ENCODE results near the gene LIPC.

LIPC gene

GRCh38 chr15:58431221-58432149 lies at the start of gene LIPC:
Gene LIPC (plus strand): TSS chr15:58431991. CDS start chr15:58432033, 42 bp downstream.
- Mint-ChIP-seq H3K9me3 (no peaks in the 10 kb centered on the region), H3K27ac (no peak within 1 kb of the TSS), H3K4me1 (no peaks in the 10 kb centered on the region), H3K4me3 (no peak within 1 kb of the TSS), H3K36me3 (no peaks in the 10 kb centered on the region)
- no peak for ATAC-seq
- no peak for DNase-seq (ENCODE audit: low spot score in 2 of 2)

GRCh38 chr15:58383876-58384275 lies 47.9 kb upstream of the LIPC start:
- H3K4me1 Mint-ChIP-seq: peaks cover 15% of the 10 kb centered on the region
- ATAC-seq (peak; percentile 95), DNase-seq (ENCODE audit: low spot score in 2 of 2) (peak in 1 of 2 donors; percentile 63)
- peaks cover 2% of the 10 kb centered on the region for H3K9me3 Mint-ChIP-seq
- H3K27ac Mint-ChIP-seq: peak overlapping the region; percentile 72
- no peak overlapping the region for H3K4me3 Mint-ChIP-seq
- peaks cover 6% of the 10 kb centered on the region for H3K36me3 Mint-ChIP-seq

- no peak for DNase-seq (ENCODE audit: low spot score in 2 of 2)
- Mint-ChIP-seq H3K27ac (no peak overlapping the region), H3K9me3 (peaks cover 2% of the 10 kb centered on the region), H3K4me1 (peaks cover 15% of the 10 kb centered on the region), H3K36me3 (peaks cover 6% of the 10 kb centered on the region), H3K4me3 (no peak overlapping the region)
- no peak for ATAC-seq
Observed at GRCh38 chr15:58384667-58385066, 47.1 kb upstream of the LIPC start.

GRCh38 chr15:58386081-58386480 lies 45.7 kb upstream of the LIPC start:
- DNase-seq (ENCODE audit: low spot score in 2 of 2) (no peak), ATAC-seq (no peak)
- no peak overlapping the region for H3K27ac Mint-ChIP-seq
- H3K9me3 Mint-ChIP-seq: peaks cover 2% of the 10 kb centered on the region
- peaks cover 15% of the 10 kb centered on the region for H3K4me1 Mint-ChIP-seq
- H3K4me3 Mint-ChIP-seq: no peak overlapping the region
- peaks cover 6% of the 10 kb centered on the region for H3K36me3 Mint-ChIP-seq

GRCh38 chr15:58386641-58387040 lies 45.1 kb upstream of the LIPC start:
- H3K9me3 Mint-ChIP-seq: peaks cover 2% of the 10 kb centered on the region
- DNase-seq (ENCODE audit: low spot score in 2 of 2) (no peak), ATAC-seq (no peak)
- peaks cover 6% of the 10 kb centered on the region for H3K36me3 Mint-ChIP-seq
- H3K27ac Mint-ChIP-seq: no peak overlapping the region
- H3K4me3 Mint-ChIP-seq: no peak overlapping the region
- H3K4me1 Mint-ChIP-seq: peaks cover 15% of the 10 kb centered on the region

GRCh38 chr15:58387130-58387529 lies 44.7 kb upstream of the LIPC start:
- H3K9me3 Mint-ChIP-seq: peaks cover 2% of the 10 kb centered on the region

GRCh38 chr15:58388211-58388610 lies 43.6 kb upstream of the LIPC start:
- Mint-ChIP-seq H3K36me3 (peaks cover 6% of the 10 kb centered on the region), H3K9me3 (peaks cover 2% of the 10 kb centered on the region), H3K4me3 (no peak overlapping the region), H3K4me1 (peaks cover 15% of the 10 kb centered on the region), H3K27ac (no peak overlapping the region)
- DNase-seq (ENCODE audit: low spot score in 2 of 2) (no peak), ATAC-seq (no peak)

More at GRCh38 chr15:58387130-58387529, 44.7 kb upstream of the LIPC start:
- Mint-ChIP-seq H3K4me3 (no peak overlapping the region), H3K36me3 (peaks cover 6% of the 10 kb centered on the region), H3K4me1 (peaks cover 15% of the 10 kb centered on the region), H3K27ac (no peak overlapping the region)
- no peak for ATAC-seq
- no peak for DNase-seq (ENCODE audit: low spot score in 2 of 2)

- no peaks in the 10 kb centered on the region for H3K9me3 Mint-ChIP-seq
- H3K36me3 Mint-ChIP-seq: no peaks in the 10 kb centered on the region
- no peak overlapping the region for H3K27ac Mint-ChIP-seq
- ATAC-seq (no peak), DNase-seq (ENCODE audit: low spot score in 2 of 2) (no peak)
- H3K4me1 Mint-ChIP-seq: no peaks in the 10 kb centered on the region
- H3K4me3 Mint-ChIP-seq: no peak overlapping the region
Observed at GRCh38 chr15:58390118-58390517, 41.7 kb upstream of the LIPC start.

GRCh38 chr15:58390655-58391054 lies 41.1 kb upstream of the LIPC start:
- no peak overlapping the region for H3K4me3 Mint-ChIP-seq
- no peaks in the 10 kb centered on the region for H3K36me3 Mint-ChIP-seq

GRCh38 chr15:58391088-58391487 lies 40.7 kb upstream of the LIPC start:
- ATAC-seq (no peak), DNase-seq (ENCODE audit: low spot score in 2 of 2) (no peak)
- Mint-ChIP-seq H3K4me3 (no peak overlapping the region), H3K27ac (no peak overlapping the region), H3K4me1 (no peaks in the 10 kb centered on the region), H3K36me3 (no peaks in the 10 kb centered on the region), H3K9me3 (no peaks in the 10 kb centered on the region)

More at GRCh38 chr15:58390655-58391054, 41.1 kb upstream of the LIPC start:
- Mint-ChIP-seq H3K4me1 (no peaks in the 10 kb centered on the region), H3K27ac (no peak overlapping the region), H3K9me3 (no peaks in the 10 kb centered on the region)
- no peak for ATAC-seq
- no peak for DNase-seq (ENCODE audit: low spot score in 2 of 2)

- H3K4me1 Mint-ChIP-seq: no peaks in the 10 kb centered on the region
- ATAC-seq (no peak), DNase-seq (ENCODE audit: low spot score in 2 of 2) (no peak)
- H3K27ac Mint-ChIP-seq: no peak overlapping the region
- H3K9me3 Mint-ChIP-seq: no peaks in the 10 kb centered on the region
- no peak overlapping the region for H3K4me3 Mint-ChIP-seq
- H3K36me3 Mint-ChIP-seq: no peaks in the 10 kb centered on the region
Observed at GRCh38 chr15:58392141-58392540, 39.6 kb upstream of the LIPC start.

- no peak overlapping the region for H3K27ac Mint-ChIP-seq
- no peak for DNase-seq (ENCODE audit: low spot score in 2 of 2)
- no peak overlapping the region for H3K4me3 Mint-ChIP-seq
- H3K9me3 Mint-ChIP-seq: no peaks in the 10 kb centered on the region
- no peaks in the 10 kb centered on the region for H3K36me3 Mint-ChIP-seq
- no peaks in the 10 kb centered on the region for H3K4me1 Mint-ChIP-seq
- ATAC-seq: no peak
Observed at GRCh38 chr15:58392611-58393161, 39.1 kb upstream of the LIPC start.

GRCh38 chr15:58393241-58393662 lies 38.5 kb upstream of the LIPC start:
- H3K4me1 Mint-ChIP-seq: no peaks in the 10 kb centered on the region
- ATAC-seq: no peak
- H3K36me3 Mint-ChIP-seq: no peaks in the 10 kb centered on the region
- H3K27ac Mint-ChIP-seq: no peak overlapping the region
- H3K9me3 Mint-ChIP-seq: no peaks in the 10 kb centered on the region
- DNase-seq (ENCODE audit: low spot score in 2 of 2): no peak
- H3K4me3 Mint-ChIP-seq: no peak overlapping the region

GRCh38 chr15:58396181-58396580 lies 35.6 kb upstream of the LIPC start:
- no peaks in the 10 kb centered on the region for H3K9me3 Mint-ChIP-seq
- no peak overlapping the region for H3K4me3 Mint-ChIP-seq
- H3K4me1 Mint-ChIP-seq: no peaks in the 10 kb centered on the region
- no peak overlapping the region for H3K27ac Mint-ChIP-seq
- no peaks in the 10 kb centered on the region for H3K36me3 Mint-ChIP-seq
- DNase-seq (ENCODE audit: low spot score in 2 of 2) (no peak), ATAC-seq (no peak)

- Mint-ChIP-seq H3K27ac (peak overlapping the region; percentile 15), H3K4me3 (no peak overlapping the region), H3K36me3 (no peaks in the 10 kb centered on the region), H3K9me3 (no peaks in the 10 kb centered on the region), H3K4me1 (no peaks in the 10 kb centered on the region)
- ATAC-seq (no peak), DNase-seq (ENCODE audit: low spot score in 2 of 2) (no peak)
Observed at GRCh38 chr15:58398071-58398470, 33.7 kb upstream of the LIPC start.

GRCh38 chr15:58398643-58399042 lies 33.1 kb upstream of the LIPC start:
- Mint-ChIP-seq H3K27ac (no peak overlapping the region), H3K9me3 (no peaks in the 10 kb centered on the region), H3K4me3 (no peak overlapping the region), H3K4me1 (no peaks in the 10 kb centered on the region), H3K36me3 (no peaks in the 10 kb centered on the region)
- DNase-seq (ENCODE audit: low spot score in 2 of 2): no peak
- ATAC-seq: no peak
